Measurements from ENCODE around the gene METTL2B. TPM values are rescaled to one million over a fixed set of nuclear protein-coding genes. Genes with fewer than 3 reads are reported as not detected.

METTL2B gene
- total and polyA plus RNA-seq, 2 donors (not counting 3 experiments of a cell fraction or from before 2014, with no cell fraction given) = 15.9 to 30.0 TPM

DNA sequence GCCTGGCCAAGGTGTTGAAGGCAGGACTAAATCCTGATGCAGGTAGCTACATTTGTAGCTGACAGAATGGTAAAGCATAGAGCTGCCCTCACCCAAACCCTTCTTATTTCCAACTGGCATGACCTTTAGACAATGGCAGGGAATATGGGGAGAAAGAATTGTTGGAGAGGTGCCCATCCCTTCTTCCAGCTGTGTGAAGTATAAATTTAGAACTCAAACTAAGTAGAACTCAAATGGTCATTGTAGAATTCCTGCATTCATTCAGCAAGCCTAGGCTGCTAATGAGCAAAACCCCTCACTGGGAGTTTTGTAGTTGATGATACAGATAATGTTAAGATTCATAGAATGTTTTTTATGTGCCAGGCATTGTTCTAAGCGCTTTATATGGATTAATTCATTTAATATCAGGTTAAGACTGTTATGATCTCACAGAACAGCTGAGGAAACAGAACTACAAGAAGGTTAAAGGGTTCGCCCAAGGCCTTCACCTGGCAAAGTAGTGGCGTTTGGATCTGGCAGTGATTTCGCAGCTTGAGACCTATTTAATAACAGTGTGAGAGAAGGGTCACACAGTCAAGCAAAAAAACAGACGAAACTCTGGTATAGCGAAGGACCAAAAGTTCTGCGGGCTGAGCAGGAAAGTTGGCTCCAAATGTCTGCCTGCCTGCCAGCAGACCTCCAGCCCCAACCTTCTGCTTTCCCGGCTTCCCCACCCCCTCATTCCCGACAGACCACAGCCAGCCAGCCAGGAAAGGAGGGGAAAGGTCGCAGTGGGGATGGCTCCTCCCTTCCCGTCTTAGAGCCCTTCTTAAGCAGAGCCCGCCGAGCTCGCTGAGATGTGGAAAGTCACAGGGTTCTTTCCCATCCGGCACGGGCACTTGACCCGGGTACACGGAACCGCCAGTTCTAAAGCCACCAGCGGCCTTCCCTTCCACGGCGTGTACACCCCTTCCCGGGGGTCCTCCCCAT, 22.4 kb upstream of the METTL2B start:
- peak overlapping the region in 1 of 3 experiments; percentile 10 for H3K4me3 ChIP-seq (replicated peaks in 1 of 3; ENCODE audit: insufficient read depth in 1 of 3, low read depth in 1 of 3, low read length in 3 of 3)
- no peaks in the 10 kb centered on the region for H4K20me1 ChIP-seq (replicated peaks; ENCODE audit: control insufficient read depth, extremely low read depth, insufficient read depth, low read length)
- H3K27ac ChIP-seq (ENCODE audit: insufficient read depth, low read depth, low read length) = peak overlapping the region; percentile 29
- no peaks in the 10 kb centered on the region for H3K36me3 ChIP-seq (ENCODE audit: control insufficient read depth in 2 of 2, extremely low read depth in 1 of 2, insufficient read depth in 2 of 2, low read length in 2 of 2)
- H3K27me3 ChIP-seq (ENCODE audit: control insufficient read depth in 2 of 2, insufficient read depth in 2 of 2, low read length in 2 of 2) = peaks cover 2 to 12% of the 10 kb centered on the region in 2 experiments
- peaks cover 29% of the 10 kb centered on the region for H3K4me1 ChIP-seq (ENCODE audit: control insufficient read depth, extremely low read depth, insufficient read depth, low read length)
- ChIA-PET POLR2A (interaction anchor here (0.6 kb wide), 1 partner anchor 114 kb away, joined by 4 read pairs; no protein-coding TSS in a partner anchor), CTCF (interaction anchor here (0.9 to 7.4 kb wide), 5 partner anchors 13 to 66 kb away, joined by 3 to 123 read pairs (median 5); no protein-coding TSS in a partner anchor)
- dilution Hi-C loops (cut with MboI; ENCODE audit: extremely low pct_ligation_motif_present, low sequenced_read_pairs) = no loop called here
- H3K9me1 ChIP-seq (replicated peaks; ENCODE audit: control insufficient read depth, extremely low read depth, insufficient read depth, low read length) = no peaks in the 10 kb centered on the region
- H3K9ac ChIP-seq (replicated peaks; ENCODE audit: extremely low read depth, insufficient read depth, low read length) = no peak overlapping the region
- intact Hi-C loops (cut with micrococcal nuclease) = no loop called here
- FAIRE-seq (peak; percentile 86), DNase-seq (ENCODE audit: low read depth, low spot score) (peak; percentile 90)
- H3K9me3 ChIP-seq (replicated peaks; ENCODE audit: control insufficient read depth, insufficient read depth, low read length) = no peaks in the 10 kb centered on the region
- no TSS peak for BruUV-seq (replicated peaks)
- TF ChIP-seq FOS (IDR thresholded peaks at IDR 0.05; ENCODE audit: borderline replicate concordance, insufficient read depth, low read length) (no peak), POLR2AphosphoS5 (IDR thresholded peaks at IDR 0.05; ENCODE audit: insufficient read depth, low read depth, low read length) (peak; percentile 23)
- peak overlapping the region; percentile 79 for H3K4me2 ChIP-seq (ENCODE audit: insufficient read depth, low read length)
- H2AFZ ChIP-seq (ENCODE audit: low read depth, low read length) = peak overlapping the region; percentile 89
- H3K79me2 ChIP-seq (ENCODE audit: control insufficient read depth, insufficient read depth, low read length) = peaks cover 20% of the 10 kb centered on the region

DNA sequence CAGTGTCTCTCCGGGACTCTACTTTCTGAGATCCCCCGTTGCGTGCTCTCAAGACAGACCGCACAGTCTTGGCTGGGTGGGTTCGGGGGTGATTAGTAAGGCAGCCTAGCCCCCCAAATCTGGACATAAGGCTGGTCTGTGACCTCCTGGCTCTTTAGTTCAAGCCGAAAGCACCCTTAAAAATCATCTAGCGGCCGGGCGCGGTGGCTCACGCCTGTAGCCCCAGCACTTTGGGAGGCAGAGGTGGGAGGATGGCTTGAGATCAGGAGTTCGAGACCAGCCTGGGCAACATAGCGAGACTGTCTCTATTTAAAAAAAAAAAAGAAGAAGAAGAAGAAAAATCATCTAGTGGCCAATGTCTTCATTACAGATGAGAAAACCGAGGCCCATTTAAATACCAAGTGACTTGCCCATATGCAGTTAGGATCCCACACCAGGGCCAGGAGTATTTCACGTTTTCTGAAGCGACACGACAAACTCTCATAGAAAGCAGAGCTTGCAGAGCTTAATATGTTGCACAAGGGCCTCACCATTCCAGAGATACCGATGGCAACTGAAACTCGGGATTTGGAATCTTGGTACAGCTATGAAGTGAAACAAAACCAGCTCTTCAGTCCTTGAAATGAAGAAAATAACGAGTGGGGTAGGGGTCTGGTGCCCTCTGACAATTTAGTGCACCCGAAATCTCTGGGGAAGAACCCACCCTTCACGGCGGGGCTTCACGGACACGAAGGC, 21.6 kb upstream of the METTL2B start:
- peak overlapping the region; percentile 27 for H3K9ac ChIP-seq (replicated peaks; ENCODE audit: extremely low read depth, insufficient read depth, low read length)
- H3K27me3 ChIP-seq (ENCODE audit: control insufficient read depth in 2 of 2, insufficient read depth in 2 of 2, low read length in 2 of 2) = peaks cover 2 to 12% of the 10 kb centered on the region in 2 experiments
- no peaks in the 10 kb centered on the region for H3K9me3 ChIP-seq (replicated peaks; ENCODE audit: control insufficient read depth, insufficient read depth, low read length)
- H3K9me1 ChIP-seq (replicated peaks; ENCODE audit: control insufficient read depth, extremely low read depth, insufficient read depth, low read length) = no peaks in the 10 kb centered on the region
- CTCF ChIA-PET = interaction anchor here (1.1 to 7.4 kb wide), 4 partner anchors 14 to 67 kb away, joined by 4 to 123 read pairs (median 6); no protein-coding TSS in a partner anchor
- peak overlapping the region; percentile 31 for H3K27ac ChIP-seq (ENCODE audit: insufficient read depth, low read depth, low read length)
- peak overlapping the region in 2 of 3 experiments; percentile 60 to 77 for H3K4me3 ChIP-seq (replicated peaks in 1 of 3; ENCODE audit: insufficient read depth in 1 of 3, low read depth in 1 of 3, low read length in 3 of 3)
- peaks cover 20% of the 10 kb centered on the region for H3K79me2 ChIP-seq (ENCODE audit: control insufficient read depth, insufficient read depth, low read length)
- no peak for FAIRE-seq
- peak overlapping the region; percentile 79 for H3K4me2 ChIP-seq (ENCODE audit: insufficient read depth, low read length)
- POLR2A ChIA-PET = no interaction called here
- dilution Hi-C loops (cut with MboI; ENCODE audit: extremely low pct_ligation_motif_present, low sequenced_read_pairs) (no loop called here), intact Hi-C loops (cut with micrococcal nuclease) (no loop called here)
- peaks cover 29% of the 10 kb centered on the region for H3K4me1 ChIP-seq (ENCODE audit: control insufficient read depth, extremely low read depth, insufficient read depth, low read length)
- no peaks in the 10 kb centered on the region for H3K36me3 ChIP-seq (ENCODE audit: control insufficient read depth in 2 of 2, extremely low read depth in 1 of 2, insufficient read depth in 2 of 2, low read length in 2 of 2)
- TF ChIP-seq GATA2 (IDR thresholded peaks at IDR 0.05; ENCODE audit: insufficient read depth, insufficient read length, low read depth, low read length) (no peak), FOS (IDR thresholded peaks at IDR 0.05; ENCODE audit: borderline replicate concordance, insufficient read depth, low read length) (no peak), MYC (IDR thresholded peaks at IDR 0.05; ENCODE audit: low read depth, low read length) (no peak)
- TF ChIP-seq, protein P1, sequence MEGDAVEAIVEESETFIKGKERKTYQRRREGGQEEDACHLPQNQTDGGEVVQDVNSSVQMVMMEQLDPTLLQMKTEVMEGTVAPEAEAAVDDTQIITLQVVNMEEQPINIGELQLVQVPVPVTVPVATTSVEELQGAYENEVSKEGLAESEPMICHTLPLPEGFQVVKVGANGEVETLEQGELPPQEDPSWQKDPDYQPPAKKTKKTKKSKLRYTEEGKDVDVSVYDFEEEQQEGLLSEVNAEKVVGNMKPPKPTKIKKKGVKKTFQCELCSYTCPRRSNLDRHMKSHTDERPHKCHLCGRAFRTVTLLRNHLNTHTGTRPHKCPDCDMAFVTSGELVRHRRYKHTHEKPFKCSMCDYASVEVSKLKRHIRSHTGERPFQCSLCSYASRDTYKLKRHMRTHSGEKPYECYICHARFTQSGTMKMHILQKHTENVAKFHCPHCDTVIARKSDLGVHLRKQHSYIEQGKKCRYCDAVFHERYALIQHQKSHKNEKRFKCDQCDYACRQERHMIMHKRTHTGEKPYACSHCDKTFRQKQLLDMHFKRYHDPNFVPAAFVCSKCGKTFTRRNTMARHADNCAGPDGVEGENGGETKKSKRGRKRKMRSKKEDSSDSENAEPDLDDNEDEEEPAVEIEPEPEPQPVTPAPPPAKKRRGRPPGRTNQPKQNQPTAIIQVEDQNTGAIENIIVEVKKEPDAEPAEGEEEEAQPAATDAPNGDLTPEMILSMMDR (IDR thresholded peaks at IDR 0.05; ENCODE audit: extremely low read depth in 1 of 2, insufficient read depth in 1 of 2, low read depth in 1 of 2, low read length in 2 of 2) = no peak
- TSS peak; percentile 91 for BruUV-seq (replicated peaks)
- no peaks in the 10 kb centered on the region for H4K20me1 ChIP-seq (replicated peaks; ENCODE audit: control insufficient read depth, extremely low read depth, insufficient read depth, low read length)
- H2AFZ ChIP-seq (ENCODE audit: low read depth, low read length) = peak overlapping the region; percentile 89
- no peak for DNase-seq (ENCODE audit: low read depth, low spot score)
